Measurements from ENCODE around the gene HEY2. TPM values are rescaled to one million over a fixed set of nuclear protein-coding genes. Genes with fewer than 3 reads are reported as not detected.

HEY2 gene
- total and polyA plus RNA-seq, 4 donors: 1.0 to 2.0 (median 1.4) TPM

GRCh38 chr6:125808591-125808990 is 59.2 kb downstream of the HEY2 start (continued):
- TF ChIP-seq REST (IDR thresholded peaks at IDR 0.05) (no peak), RAD21 (IDR thresholded peaks at IDR 0.05) (no peak)

DNA sequence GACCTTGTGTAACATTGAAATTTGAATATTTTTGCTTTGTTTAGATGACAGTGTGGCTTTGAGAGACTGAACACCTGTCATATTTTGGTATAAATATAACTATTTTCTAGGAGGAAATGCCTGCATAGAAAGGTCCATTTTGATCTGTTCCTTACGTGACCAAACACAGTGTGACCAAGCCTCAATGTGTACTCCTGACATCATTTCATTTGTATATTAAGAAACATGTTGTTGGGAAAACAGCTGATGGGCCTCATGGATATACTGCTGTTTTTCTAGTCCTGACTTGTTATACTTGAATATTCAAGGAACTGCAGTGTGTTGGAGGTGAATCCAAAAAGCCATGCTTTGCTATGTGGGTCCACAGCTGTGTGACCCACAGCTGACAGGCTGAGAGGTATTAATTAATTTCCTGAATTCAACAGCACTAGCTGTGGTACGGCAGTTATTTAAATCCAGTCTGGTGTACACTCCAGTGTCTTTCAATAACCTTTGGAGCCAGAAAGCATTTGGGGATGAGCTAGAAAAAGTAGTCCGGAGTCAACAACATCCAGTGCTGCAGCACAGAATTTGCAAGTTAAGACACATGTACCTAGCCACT is 60.2 kb downstream of the HEY2 start:
- H3K27me3 ChIP-seq (ENCODE audit: control insufficient read depth in 4 of 4, insufficient read depth in 4 of 4, low read length in 3 of 4): no peaks in the 10 kb centered on the region
- H3K9ac ChIP-seq (ENCODE audit: low read depth in 1 of 2, low read length in 2 of 2): no peak overlapping the region
- TF ChIP-seq NR2F2 (IDR thresholded peaks at IDR 0.05): no peak
- no peak for TF ChIP-seq TAF1 (conservative IDR thresholded peaks at IDR 0.05)
- peaks cover 2 to 9% (median 4%) of the 10 kb centered on the region in 4 donors for H3K4me1 ChIP-seq (ENCODE audit: control insufficient read depth in 4 of 4, insufficient read depth in 4 of 4, low read length in 3 of 4)
- no peaks in the 10 kb centered on the region for H3K9me3 ChIP-seq (ENCODE audit: control insufficient read depth in 4 of 4, low read length in 3 of 4)
- H3K27ac ChIP-seq (ENCODE audit: low read depth in 1 of 2, low read length in 2 of 2): no peak overlapping the region
- 89% methylated on average over 3 of the region's 3 CpGs for WGBS
- no peak overlapping the region for H3K4me3 ChIP-seq (ENCODE audit: low read depth in 1 of 3, low read length in 3 of 3)
- H3K36me3 ChIP-seq (ENCODE audit: control insufficient read depth in 4 of 4, insufficient read depth in 3 of 4, low read depth in 1 of 4, low read length in 3 of 4): peaks cover 0 to 2% (median 0%) of the 10 kb centered on the region in 4 donors
- DNase-seq (ENCODE audit: low spot score): no peak

DNA sequence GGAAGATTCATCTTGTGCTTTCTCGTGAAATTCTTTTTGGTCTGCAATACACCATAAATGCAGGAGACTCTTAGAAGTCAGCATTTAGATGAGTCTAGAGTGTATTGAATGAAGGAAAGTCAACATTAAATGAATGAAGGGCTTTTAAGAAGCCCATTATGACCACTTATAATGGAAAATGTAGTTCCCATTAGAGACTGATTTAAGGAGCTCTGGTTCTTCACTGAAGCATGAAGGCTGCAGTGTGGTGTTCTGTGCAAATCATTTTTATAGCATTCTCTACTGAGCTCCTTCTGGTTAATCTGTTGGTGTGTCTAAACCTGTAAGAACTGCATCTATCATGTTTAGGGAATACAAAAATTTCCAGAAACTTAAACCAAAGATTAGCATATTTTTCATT is 61.0 kb downstream of the HEY2 start:
- H3K9me3 ChIP-seq (ENCODE audit: control insufficient read depth in 4 of 4, low read length in 3 of 4): no peaks in the 10 kb centered on the region
- no peaks in the 10 kb centered on the region for H3K27me3 ChIP-seq (ENCODE audit: control insufficient read depth in 4 of 4, insufficient read depth in 4 of 4, low read length in 3 of 4)
- H3K9ac ChIP-seq (ENCODE audit: low read depth in 1 of 2, low read length in 2 of 2): no peak overlapping the region
- H3K4me3 ChIP-seq (ENCODE audit: low read depth in 1 of 3, low read length in 3 of 3): no peak overlapping the region
- 95% methylated on average over 1 of the region's 1 CpG for WGBS
- peaks cover 0 to 2% (median 0%) of the 10 kb centered on the region in 4 donors for H3K36me3 ChIP-seq (ENCODE audit: control insufficient read depth in 4 of 4, insufficient read depth in 3 of 4, low read depth in 1 of 4, low read length in 3 of 4)
- no peak for TF ChIP-seq NR2F2 (IDR thresholded peaks at IDR 0.05)
- no peak for TF ChIP-seq JUND (IDR thresholded peaks at IDR 0.05)
- no peak for TF ChIP-seq REST (IDR thresholded peaks at IDR 0.05)
- no peak for TF ChIP-seq TAF1 (conservative IDR thresholded peaks at IDR 0.05)
- TF ChIP-seq ATF3 (IDR thresholded peaks at IDR 0.05): no peak
- DNase-seq (ENCODE audit: low spot score): no peak
- H3K27ac ChIP-seq (ENCODE audit: low read depth in 1 of 2, low read length in 2 of 2): no peak overlapping the region
- H3K4me1 ChIP-seq (ENCODE audit: control insufficient read depth in 4 of 4, insufficient read depth in 4 of 4, low read length in 3 of 4): peaks cover 2 to 17% (median 6%) of the 10 kb centered on the region in 4 donors

Other genes starting within 250 kb of the HEY2 start
- gene NCOA7, start 41.3 kb downstream of the HEY2 start, total RNA-seq: 10 to 100 TPM; 21.7 to 40.9 TPM
- gene NCOA7, start 41.3 kb downstream of the HEY2 start, polyA plus RNA-seq: 10 to 100 TPM in 1 of 2 donors, 1 to 10 TPM in 1; 8.6 to 13.4 TPM
- gene HINT3, start 207.1 kb downstream of the HEY2 start, total RNA-seq: 10 to 100 TPM; 12.1 to 17.4 TPM
- gene HINT3, start 207.1 kb downstream of the HEY2 start, polyA plus RNA-seq: 1 to 10 TPM; 5.6 to 9.2 TPM
- 10 to 100 TPM in 1 of 2 donors, 1 to 10 TPM in 1; 9.9 to 82.3 TPM for gene TRMT11, start 236.9 kb downstream of the HEY2 start, total RNA-seq
- 10 to 100 TPM; 10.3 to 24.1 TPM for gene TRMT11, start 236.9 kb downstream of the HEY2 start, polyA plus RNA-seq

Measured in liver (tissue), 9 donors.